Stimulated activated naive CD4-positive, alpha-beta T cell (primary cell): Measurements from ENCODE around the gene PRCD.

Experiments used
- DNase-seq, 6 experiments: peaks; one replicate each; lab custom pipeline; 2025; lab: John Stamatoyannopoulos, UW

Gene PRCD, protein sequence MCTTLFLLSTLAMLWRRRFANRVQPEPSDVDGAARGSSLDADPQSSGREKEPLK

DNA sequence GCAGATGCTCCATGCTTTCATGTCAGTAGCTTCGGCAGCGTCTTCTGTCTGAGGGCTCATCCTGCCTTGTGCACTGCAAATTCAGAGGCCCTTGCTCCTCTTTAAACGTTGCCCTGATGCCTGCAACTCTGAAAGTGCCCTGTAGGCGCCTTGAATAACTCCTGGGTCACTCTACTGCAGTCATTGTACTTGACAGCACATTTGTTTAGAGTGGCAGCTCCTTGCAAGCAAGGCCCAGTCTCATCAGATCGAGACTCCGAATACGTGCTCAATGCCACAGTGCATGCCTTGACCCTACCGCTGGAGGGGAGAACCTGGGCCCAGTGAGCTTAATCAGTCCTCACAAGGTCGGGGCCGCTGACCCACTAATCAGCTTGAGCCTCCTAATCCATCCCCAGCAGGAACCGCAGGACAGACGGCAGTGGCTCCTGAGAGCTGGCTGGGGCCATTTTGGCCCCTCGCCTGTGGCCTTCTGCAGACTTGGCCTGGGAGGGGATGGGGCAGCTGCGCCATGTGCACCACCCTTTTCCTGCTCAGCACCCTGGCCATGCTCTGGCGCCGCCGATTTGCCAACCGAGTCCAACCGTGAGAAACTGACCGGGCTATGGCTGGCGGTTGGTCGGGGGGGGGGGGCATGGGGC, at the start of gene PRCD:
PRCD (plus strand) TSS at position 414 of the 641 bp plus-strand sequence; CDS start at position 512, 98 bp downstream.
- DNase-seq = no peak

DNA sequence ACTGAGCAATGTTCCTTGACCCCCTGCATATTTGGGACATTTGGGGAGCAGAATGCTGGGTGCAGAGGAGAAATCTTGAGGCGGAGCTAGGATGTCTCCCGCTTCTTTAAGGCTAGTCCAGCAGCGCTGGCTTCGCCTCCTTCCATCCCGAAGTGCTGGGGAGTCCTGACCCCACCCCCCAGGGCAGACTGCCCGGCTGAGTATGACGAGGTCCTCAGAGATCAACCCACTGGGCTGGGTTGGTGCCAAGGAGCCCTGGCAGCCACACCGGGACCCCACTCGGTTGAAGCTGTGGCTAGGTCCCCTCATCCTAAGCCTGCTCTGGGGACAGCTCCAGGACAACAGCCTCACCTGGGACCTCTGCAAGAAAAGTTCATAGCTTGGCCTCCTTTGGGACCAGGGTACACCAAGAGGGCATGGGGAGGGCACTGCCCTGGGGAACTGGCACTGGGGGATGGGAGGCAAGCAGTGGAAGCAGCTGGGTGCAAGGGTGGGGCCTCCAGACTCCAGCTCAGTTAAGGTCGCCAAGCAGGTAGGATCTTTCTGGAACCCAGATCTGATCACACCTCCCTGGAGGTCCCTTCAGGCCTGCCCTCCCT, 49.6 kb upstream of the PRCD start:
- DNase-seq = no peak

DNA sequence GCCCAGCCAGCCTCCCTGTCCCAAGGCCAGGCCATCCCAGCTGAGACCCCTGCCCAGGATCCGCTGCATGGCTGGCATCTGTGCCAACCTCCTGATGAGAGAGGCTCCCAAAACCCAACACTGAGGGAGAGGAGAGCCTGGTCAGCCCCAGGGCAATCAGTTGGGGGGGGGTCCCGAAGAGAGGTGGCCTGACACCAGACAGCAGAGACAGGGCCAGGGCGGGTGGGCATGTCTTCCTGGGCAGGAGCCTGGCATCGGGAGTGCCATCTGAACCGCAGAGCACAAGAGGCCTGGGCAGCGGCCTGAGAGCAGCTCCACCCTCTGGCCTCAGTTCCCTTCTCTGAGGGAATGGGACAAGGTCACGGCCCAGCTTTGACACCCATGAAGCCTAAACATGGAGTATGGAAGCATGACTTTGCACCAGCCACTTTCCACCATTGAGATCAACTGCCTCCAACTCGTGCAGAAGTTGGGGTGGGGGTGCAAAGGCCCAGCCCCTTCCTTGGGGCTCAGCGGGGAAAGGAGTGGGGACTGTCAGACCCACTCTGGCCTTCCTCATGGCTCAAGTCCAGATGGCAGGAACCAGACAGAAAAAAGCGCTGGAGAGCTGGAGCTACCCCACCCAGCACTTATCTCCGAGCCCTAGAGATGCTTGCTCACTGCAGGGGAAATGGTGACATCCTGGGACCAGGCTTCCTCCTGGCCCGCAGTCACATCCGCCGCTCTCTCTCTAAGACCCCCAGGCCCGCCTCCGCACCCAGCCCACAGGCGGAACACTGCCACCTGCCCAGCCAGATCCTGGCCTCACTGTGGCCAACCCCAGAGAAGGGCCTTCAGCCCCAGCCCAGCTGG, 48.3 kb upstream of the PRCD start:
- peak in 1 of 6 experiments; percentile 14 for DNase-seq

DNA sequence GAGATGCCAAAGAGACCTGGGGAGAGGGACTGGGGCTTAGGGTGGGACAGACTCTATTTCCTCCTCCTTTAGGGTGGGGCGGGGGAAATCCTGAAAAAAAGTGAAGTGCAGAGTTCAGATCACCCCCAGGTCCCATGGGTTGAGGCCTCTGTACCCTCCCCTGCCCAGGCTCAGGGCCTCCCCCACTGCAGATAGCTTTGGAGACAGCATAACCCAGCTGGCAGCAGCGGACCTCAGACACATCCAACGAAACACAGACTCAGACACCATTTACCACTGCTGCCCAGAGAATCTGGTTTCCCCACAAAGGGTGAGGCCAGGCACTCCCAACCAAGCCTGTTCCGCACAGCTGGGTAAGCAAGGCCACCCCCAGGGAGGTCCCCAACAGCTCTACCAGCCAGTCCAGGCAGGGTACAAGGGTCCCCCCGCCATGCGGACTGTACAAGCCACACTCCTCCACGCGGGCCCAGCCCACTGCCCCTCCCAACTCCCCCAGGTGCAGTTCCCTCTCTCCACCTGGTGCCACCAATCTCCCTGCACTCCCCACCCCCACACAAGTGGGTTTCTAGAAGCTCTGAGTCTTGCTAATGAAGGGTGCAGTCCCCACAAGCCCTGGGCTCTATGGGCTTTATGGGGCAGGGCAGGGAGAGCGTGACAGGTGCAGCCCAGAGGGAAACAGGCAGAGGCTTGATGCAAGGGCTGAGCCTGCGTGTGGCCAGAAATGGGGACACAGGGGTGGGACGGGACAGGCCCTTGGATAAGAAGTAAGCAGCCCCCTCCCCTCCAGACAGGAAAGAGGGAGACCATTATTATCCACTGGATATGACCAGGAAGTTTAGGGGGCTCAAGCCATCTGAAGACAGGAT, 47.5 kb upstream of the PRCD start:
- peak in 1 of 6 experiments; percentile 32 for DNase-seq

DNA sequence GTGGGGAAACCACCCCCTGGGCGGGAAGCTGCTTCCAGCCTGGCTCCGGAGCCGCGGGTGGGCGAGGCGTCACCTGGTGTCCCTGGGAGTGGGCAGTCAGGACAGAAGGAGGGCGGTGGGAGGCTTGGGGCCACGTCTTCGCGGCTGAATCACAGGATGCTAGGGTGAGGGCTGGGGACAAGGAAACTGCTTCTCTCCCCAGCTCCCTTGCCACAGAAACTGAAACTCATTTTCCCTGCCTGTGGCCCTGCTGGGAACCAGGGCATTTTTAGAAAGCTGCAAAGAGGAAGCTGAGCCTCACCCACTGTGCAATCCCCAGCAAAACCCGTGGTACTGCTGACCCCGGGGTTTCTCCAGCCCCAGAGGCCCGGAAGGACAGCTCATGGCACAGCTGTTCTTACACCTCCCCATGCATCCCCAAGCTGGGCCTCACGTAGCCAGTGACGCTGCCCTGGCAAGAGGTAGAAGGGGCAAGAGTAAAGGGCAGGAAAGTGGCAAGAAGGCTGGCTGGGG, 46.8 kb upstream of the PRCD start:
- DNase-seq = peak in 3 of 6 experiments; percentile 14 to 32 (median 32)

DNA sequence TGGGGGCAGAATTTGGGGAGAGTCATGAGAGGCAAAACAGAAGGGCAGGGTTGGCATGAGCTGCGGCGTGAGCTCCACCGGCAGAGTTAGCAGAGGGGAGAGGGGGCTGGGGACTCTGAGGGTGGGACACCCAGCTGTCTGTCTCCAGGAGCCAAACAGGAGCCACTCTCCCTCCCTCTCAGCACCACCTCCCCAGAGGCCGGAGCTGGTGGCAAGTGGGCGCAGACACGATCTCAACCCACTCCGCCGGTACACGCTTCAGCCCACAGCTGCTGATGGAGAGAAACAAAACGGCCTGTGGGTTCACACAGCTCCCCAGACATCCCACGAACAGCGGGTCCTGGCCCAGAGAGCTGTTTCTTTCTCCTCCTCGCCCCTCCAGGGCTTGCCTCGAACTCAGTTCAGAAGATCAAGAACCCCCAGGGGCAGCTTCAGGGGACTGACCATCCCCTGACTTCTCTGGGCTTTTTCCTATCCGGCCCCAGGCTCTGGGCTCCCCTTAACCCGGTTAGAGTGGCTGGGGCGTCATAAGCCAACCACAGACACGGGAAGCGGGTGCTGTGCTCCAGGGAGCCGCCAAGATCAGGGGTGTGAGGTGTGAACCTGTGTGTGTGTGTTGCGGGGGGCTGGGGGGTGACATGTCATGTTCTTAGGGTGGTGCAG, 46.2 kb upstream of the PRCD start:
- peak in 3 of 6 experiments; percentile 11 to 20 (median 11) for DNase-seq

DNA sequence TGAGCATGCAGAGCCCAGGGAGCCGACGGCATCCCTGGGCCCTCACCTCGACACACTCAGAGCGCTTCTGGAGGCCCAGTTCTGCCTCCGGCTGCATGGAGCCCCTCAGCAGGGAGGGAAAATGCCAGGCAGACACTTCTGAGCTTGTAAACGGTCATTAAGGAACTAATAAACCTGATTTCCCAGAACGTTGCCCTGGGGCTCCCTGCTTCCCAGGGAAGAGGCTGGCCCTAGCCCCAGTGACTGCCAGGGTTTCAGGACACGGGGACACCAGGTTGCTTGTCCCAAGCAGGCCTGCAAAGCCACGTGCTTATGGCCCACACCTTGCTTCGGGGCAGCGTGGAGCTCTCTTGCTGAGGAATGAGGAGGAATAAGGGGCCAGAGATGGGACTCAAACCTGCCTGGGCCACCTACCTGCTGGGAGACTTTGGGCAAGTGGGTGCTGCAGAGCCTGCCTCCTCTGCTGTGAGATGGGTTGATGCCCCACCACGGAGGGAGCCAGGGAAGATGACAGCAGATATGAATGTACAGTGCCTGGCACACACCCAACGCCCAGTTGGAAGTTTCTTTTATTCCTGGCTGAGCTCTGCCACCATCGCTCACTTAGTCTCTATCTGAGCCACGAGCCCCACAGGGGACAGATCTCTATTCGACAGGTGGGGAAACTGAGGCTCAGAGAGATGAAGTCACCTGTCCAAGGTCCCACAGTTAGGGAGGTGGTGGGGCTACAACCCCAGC, 44.0 kb upstream of the PRCD start:
- no peak for DNase-seq

DNA sequence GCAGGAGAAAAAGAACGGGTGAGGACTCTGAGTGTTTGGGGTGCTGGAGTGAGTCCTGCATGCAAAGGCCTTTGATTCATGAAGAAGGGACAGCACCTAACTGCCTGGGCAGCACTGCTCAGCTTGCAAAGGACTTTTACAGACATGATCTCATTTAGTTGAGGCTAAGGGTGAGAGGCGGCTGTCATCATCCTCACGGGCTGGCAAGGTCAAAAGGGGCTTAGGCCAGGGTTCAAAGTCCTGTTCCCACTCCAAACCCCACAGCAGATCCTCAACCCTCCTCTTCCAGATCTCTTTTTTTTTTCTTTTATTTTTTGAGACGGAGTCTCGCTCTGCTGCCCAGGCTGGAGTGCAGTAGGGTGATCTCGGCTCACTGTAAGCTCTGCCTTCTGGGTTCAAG, 43.4 kb upstream of the PRCD start:
- no peak for DNase-seq

DNA sequence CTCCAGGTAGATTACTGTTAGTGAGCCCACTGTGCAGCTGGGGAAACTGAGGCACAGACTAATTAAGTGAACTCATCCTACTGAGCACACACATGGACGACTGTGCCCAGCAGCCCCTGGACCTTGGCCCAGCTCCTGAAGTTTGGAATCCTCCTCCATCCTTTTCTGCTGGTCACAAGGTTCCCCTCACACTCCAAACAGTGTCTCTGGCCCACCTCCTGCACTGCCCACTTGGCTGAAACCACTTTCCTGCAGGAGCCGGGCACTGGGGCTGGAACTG, 42.2 kb upstream of the PRCD start:
- DNase-seq = no peak

DNA sequence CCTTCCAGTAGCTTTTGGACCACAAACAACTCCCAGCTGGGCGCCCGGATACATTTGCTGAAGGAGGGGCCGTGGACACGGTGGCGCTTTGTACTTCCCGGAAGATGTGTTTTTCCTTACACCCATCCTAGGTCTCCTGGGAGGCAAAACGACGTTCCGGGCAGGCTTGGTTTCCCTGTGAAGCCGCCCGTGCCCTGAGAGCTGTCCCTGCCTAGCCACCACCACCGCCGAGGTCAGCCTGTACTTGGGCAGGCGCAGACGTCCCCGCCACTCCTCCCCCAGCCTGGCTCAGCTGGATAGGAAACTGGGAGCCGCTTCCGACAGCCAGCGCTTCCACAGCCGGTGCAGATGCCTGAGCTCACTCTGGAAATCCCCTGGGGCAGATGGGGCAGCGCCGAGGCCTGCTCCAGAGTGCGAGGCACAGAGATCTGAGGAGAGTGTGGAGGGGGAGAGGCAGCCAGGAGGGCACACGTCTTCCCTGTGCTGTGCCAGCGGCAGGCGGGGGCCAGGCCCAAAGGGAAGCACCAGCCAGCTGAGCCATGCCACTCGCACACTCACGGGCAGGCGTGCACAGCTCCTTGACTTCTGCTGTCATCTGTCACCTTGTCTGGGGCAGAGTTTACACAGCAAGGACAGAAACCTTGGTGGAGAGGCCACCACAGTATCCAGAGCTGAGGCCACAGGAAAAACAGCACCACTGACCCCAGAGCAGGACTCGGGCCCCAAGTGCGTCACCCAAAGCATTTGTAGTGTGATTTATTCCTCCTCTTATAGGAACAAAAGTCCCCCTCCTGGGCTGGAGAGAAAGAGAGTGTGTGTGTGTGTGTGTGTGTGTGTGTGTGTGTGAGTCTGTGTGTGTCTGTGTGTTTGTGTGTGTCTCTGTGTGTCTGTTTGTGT, 41.6 kb upstream of the PRCD start:
- no peak for DNase-seq

DNA sequence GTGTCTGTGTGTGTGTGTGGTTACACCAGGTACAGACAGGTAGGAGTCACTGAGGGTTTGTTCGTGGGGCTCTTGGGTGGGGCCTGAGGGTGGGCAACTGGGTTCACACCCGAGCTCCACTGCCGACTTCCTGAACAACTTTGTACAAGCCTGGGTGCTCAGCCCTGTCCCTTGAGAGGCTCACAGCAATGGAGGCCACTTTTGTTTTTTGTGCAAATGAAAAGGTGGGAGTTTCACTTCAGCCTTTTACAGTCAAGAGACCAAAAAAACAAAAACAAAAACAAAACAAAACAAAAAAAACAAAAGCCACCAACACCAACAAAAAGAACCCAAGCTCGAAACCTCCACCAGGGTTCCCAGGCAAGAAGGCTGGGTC, 41.0 kb upstream of the PRCD start:
- DNase-seq = no peak

DNA sequence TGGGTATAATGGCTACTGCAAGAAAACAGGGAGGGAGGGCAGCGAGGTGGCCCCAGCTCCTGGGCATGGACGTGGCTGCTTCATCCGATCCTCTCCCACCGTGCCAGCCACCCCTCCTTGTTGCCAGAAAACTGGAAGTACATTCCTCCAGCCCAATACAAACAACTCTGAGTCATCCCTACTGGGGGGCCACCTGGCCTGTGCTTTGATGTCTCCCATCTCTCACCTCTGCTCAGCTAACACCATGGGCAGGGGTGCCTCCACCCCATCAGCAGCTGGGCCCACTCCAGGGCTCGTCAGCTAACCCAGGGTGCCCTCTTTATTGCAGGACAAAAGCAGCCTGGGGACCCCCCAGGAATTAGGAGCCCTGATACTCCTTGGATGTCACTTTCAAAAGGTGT, 40.6 kb upstream of the PRCD start:
- DNase-seq = no peak

DNA sequence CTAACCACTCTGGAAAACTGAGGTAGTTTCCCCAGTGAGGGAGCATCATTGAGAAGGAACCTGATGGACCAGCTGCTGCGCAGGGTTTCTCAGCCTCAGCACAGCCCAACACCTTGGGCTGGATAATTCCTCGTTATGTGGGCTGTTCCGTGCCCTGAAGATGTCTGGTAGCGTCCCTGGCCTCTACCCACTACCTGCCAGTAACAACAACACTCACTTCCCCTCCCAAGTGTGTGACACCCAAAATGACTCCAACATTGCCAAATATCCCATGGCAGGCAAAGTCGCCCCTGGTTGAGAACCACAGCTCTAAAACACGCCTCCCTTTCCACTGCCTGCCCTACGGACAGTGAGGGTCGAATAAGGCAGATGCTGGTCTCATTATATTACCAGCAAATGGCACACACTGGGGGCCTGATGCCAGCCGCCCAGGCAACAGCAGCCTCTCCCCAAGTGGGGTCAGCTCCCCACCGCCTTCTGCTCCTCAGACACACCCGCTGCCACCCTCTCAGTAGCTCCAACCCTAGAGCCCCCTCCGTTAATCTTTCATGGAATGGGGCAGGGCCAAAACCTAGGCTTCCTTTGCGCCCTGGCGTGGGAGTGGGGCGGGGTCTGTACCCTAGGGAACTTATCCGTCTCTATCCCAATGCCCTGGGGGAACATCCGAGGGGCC, 39.6 kb upstream of the PRCD start:
- no peak for DNase-seq

DNA sequence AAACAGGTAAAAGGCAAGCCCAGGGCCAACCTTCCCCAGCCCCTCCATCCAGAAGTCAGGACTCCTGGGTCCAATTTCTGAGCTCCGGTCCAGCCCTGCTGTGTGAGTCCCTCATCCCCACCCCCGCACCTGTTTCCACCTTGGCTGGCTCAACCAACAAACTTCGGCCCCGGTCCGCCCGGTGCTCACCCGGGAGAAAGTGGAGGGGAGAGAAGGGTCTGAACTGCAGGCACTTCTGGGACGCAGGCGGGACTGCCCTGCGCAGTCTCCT, 39.2 kb upstream of the PRCD start:
- DNase-seq = no peak

DNA sequence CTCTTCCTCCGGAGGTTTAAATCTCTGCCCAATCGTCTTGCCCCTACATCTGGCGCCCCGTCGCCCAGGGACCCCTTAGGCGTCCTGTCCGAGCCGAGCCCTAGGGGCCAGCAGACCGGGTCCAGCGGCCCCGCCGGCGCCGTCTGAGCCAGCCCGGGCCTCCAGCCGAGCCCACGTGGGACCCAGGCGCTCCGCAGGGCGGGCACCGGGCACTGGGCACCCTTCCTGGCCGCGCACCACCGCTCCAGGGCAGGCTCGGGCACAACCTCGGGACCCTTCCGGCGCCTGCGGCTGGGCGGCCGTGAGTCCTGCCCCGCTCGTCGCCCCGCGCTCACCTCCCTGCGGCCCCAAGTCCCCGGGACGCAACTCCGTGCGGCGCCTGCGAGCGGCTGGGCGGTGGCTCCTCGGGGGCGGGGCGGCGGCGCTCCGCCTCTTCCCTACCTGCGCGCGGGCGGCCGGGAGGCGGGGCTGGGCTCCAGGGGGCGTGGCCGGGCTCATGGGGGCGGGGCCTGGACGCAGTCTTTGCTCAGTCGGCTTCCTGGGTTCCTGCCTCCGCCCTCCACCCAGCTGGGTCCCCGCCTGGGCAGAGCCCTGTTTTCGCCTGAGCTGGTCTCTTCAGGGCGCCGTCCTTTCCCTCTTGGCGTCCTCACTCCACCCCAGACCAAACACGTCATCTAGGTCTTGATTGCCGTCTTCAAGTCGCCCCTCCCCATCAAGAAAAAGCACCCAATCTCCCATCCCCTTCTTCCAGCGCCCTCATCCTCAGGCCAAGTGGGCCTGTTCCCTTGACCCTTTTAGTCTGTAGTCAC, 38.6 kb upstream of the PRCD start, which contains the start of gene RHBDF2:
RHBDF2 (minus strand) TSS at position 406 of the 809 bp plus-strand sequence. CDS start 19,899 bp downstream, outside the sequence.
- DNase-seq = peak; percentile 89 to 97 (median 93)

DNA sequence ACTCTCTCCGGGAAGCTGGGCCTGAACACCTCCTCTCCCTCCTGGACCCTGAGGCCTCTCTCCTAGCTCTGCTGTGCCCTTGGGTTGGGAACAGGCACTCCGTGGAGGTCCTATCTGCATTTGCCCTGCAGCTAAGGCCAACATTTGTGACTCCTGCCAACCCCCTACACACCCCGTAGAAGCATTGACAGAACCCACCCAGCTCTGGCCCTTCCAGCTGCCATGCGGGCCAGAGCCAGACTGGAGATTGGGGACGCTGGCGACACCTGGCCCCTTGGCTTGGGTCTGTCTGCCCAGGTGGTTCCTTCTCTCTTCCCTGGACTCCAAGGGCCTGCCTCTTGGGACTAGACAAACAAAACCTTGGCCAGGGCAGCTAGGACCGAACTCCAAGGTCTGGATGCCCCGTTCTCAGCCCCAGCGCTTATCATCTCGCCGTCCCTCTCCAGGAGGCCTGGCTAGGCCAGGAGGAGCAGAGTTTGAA, 38.0 kb upstream of the PRCD start:
- no peak for DNase-seq

DNA sequence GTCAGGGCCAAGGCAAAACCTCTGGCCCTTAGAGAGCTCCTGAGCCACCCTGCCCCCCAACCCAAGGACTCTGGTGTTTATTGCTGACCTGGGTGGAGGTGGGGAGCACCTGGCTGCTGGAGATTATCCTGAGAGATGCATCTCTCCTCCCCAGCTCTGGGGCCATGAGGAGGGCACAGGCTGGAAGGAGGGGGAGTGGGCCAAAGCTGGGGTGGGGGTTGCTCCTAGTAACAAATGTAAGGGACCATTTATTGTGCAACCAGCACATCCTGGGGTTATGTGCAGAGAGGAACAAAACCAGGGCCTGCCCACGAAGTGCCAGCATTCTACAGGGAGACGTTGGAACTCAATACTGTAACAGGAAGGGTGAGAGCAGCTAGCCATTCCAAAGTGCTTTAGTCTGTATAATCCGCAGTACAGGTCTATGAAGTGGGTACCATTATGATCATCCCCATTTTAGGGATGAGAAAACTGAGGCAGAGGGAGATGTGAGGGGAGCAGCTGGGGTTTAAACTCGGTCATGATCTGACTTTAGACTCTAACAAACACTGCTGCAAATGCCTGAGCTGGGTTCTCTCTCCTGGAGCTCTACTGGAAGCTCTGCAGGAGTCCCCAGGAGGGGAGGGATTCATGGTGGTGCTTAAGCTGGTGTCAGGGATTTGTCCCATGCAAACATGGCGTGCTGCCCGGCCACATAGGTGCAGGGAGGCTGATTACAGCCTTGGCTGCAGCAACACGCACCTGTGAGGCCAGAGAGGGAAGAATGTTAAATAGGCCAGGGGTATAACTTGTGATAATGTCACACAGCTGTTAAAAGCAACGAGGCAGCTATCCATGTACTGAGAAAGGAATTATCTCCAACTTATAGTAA, 37.3 kb upstream of the PRCD start:
- no peak for DNase-seq
